SK-MEL-5 (cell line): Measurements from ENCODE around the gene KBTBD6. TPM values are rescaled to one million over a fixed set of nuclear protein-coding genes. Genes with fewer than 3 reads are reported as not detected.
"Not testable (repeated sequence)": the region's sequence is repeated elsewhere in the genome, so short reads cannot be mapped to it uniquely, and the experiment has no call there.

Source experiments
- DNase-seq: peaks from one replicate; pipeline ENCODE4 v3.0.0-alpha.2; 2016; ENCODE audit warnings: low read depth, low spot score
- in situ Hi-C: cut with HindIII; loops from 2 replicates; pipeline ENCODE4 v1.10.0; 2016; ENCODE audit warnings: low sequenced_read_pairs, high pct_unique_total_duplicates, low pct_unique_long_range_greater_than_20kb
- total RNA-seq: library from RNA; depleted of rRNA; stranded (reverse); fragments of >200 nt; shearing (Covaris generic); gene quantifications from 2 replicates; pipeline ENCODE4 v1.2.3, GENCODE V29; 2014

Gene KBTBD6
- total RNA-seq, 1 experiment from 2014 or later, result 12.7 TPM

- in situ Hi-C loops, result no loop called here
- peak; percentile 9 for DNase-seq
Observed at GRCh38 chr13:41139296-41139966, 6.8 kb upstream of the KBTBD6 start.

DNA sequence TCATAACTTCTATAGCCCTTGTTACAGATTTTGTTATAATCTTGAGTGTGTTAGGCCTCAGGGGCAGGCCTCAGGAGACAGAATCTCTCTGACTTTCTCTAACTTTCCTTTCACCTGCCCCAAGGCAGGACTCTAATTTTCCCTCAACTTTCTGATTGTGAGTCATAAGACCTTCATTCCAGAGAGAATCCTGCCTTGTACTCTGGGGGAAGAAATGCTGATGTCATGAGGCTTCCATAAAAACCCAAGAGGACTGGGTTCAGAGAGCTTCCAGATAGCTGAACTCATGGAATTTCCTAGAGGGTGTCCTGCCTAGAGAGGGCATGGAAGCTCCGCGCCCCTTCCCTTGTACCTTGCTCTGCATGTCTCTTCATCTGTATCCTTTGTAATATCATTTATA is 5.3 kb upstream of the KBTBD6 start:
- no peak for DNase-seq
- in situ Hi-C loops, result no loop called here

DNA sequence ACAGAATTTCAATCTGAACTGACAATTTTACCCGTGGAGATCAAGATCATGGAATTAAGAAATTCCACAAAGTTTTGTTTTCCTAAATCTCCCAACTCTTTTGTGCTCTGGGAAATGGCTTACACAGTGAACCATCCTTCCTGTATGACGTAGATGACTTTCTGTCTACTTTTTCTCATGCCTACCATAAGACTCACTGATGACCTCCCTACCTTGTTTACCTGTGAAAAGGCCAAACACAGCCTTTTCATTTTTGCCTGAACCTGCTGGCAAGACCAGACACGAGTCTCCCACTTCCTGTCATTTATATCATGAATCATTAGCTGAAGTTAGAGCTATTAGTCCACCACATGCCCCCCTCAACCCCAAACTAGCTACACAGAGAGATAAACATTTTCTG is 4.6 kb upstream of the KBTBD6 start:
- DNase-seq, result no peak
- in situ Hi-C loops, result no loop called here

DNA sequence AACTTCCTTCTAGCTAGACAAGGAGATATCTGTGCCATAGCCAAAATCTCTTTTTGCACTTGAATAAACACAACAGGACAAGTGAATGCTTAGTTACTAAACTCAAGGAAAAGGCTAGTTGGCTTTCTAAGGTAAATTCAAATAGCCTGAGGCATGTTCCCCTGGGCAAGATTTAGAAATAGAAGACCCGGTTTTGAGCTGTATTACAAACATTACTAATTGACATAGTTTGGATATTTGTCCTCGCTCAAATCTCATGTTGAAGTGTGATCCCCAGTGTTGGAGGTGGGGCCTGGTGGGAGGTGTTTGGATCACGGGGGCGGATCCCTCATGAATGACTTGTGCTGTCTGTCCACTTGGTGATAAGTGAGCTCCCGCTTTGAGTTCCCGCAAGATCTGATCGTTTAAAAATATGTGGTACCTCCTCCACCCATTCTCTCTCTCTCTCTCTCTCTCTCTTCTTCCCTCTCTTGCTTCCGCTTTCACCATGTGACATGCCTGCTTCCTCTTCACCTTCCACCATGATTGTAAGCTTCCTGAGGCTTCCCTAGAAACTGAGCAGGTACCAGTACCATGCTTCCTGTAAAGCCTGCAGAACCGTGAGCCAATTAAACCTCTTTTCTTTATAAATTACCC is 3.9 kb upstream of the KBTBD6 start:
- in situ Hi-C loops, result no loop called here
- DNase-seq, result no peak

DNA sequence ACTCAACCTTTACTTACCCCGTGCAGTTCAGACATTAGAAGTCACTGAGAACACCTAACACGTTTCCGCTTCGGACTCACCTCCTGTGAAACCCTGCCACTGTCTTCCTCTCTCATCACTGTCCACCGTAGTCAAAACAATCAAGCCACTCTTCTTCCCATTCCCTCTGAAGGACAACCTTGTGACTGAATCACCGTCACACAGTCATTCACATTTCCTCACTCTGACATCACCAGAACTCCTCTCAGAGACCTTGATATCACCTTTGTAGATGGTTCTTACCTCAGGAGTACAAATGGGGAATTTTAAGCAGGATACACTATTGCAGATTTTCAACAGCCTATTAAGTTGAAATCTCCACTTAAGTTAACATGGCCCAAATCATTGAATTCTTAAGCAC is 1.3 kb upstream of the KBTBD6 start:
- peak; percentile 60 for DNase-seq
- in situ Hi-C loops, result no loop called here

- in situ Hi-C loops, DNase-seq: not testable (repeated sequence)
Observed at GRCh38 chr13:41131660-41132511, 716 bp downstream of the KBTBD6 start.

GRCh38 chr13:41131189-41131588 is 1.4 kb downstream of the KBTBD6 start:
- not testable (repeated sequence) for DNase-seq

DNA sequence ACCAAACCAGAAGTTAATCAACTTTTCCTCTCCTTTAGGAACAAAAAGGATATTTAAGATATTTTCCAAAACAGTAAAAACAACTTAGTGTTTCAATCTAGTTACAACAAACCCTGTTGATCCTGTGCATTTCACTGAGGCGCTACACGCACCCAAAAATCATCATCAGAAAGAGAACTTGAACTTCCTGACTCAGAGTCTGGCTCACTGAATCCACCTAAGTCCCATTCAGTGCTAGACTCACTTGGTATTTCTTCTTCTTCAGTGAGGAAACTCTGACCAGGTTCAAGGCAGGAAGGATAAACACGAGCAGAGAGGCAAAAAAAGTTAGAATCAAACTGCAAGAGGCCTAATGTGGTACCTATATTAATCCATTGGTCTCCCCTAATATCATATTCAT is 2.2 kb downstream of the KBTBD6 start:
- in situ Hi-C loops, result no loop called here
- no peak for DNase-seq

More at GRCh38 chr13:41131189-41131588, 1.4 kb downstream of the KBTBD6 start:
- in situ Hi-C loops, result not testable (repeated sequence)

GRCh38 chr13:41127701-41128100 is 4.9 kb downstream of the KBTBD6 start:
- in situ Hi-C loops, result no loop called here
- DNase-seq, result peak; percentile 20

GRCh38 chr13:41122838-41123237 is 9.8 kb downstream of the KBTBD6 start:
- in situ Hi-C loops, result no loop called here
- DNase-seq, result no peak

DNA sequence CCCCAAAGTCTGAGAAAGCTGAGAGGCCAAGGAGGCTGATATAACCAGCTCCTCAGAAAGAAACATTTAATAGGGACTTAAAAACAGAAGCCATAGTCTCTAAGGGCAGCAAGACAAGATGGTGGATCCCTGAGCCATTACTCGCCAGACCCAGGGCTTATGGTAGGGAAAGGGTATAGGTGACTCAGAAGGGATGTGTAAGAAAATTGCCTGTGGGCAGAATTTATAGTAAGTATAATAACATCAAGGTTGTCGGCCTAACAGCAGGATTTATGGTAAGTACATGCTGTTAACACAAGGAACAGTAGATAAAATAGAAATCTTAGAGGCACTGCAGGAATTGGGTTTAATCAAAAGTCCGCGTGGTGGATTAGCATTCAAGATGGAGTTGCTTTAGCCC is 14.7 kb downstream of the KBTBD6 start:
- DNase-seq, result no peak
- in situ Hi-C loops, result no loop called here

- in situ Hi-C loops, result no loop called here
- DNase-seq, result no peak
Observed at GRCh38 chr13:41111454-41111853, 21.1 kb downstream of the KBTBD6 start.

- DNase-seq, result no peak
- in situ Hi-C loops, result no loop called here
Observed at GRCh38 chr13:41107584-41108014, 25.0 kb downstream of the KBTBD6 start.

DNA sequence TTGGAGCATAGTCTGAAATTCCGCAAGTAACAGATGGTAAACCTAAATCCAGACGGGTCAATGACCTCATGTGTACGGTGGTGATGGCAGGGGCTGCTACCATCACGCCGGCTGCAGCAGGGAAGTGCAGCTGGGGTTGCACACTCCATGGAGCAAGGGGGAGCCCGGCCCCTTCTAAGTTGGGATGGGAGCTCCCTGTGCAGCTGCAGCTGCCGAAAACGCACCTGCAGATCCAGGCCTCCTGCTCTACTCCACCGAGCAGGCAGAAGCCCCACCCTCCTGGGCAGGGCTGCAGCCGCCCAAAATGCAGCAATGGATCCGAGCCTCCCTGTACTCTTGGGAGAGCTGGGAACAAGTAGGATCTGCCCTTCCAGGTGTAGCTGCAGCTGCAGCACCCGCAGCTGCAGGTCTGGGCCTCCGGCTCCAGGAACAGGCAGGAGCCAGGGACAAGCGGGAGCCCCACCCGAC is 25.5 kb downstream of the KBTBD6 start:
- in situ Hi-C loops, result no loop called here
- DNase-seq, result no peak

GRCh38 chr13:41099986-41100385 is 32.6 kb downstream of the KBTBD6 start:
- in situ Hi-C loops, result no loop called here
- DNase-seq, result no peak

DNA sequence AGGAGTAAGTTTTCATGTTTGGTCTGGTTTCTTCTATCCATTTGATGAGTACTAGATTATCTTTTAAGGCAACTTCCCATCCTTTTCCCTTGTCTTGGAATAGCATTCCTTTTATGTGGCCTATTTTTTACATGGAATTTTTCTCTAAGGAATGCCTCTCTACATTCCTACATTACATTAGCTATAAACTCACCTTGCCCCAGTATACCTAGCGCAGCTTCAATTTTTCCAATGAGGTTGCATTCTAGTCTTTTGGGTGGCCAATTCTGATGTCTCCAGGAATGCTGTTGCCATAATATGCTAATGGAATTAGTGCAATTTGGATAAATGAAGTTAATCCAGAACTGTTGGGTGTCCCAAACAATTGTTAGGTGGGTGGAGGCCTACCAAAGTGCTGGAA is 33.8 kb downstream of the KBTBD6 start:
- in situ Hi-C loops, result no loop called here
- DNase-seq, result no peak

DNA sequence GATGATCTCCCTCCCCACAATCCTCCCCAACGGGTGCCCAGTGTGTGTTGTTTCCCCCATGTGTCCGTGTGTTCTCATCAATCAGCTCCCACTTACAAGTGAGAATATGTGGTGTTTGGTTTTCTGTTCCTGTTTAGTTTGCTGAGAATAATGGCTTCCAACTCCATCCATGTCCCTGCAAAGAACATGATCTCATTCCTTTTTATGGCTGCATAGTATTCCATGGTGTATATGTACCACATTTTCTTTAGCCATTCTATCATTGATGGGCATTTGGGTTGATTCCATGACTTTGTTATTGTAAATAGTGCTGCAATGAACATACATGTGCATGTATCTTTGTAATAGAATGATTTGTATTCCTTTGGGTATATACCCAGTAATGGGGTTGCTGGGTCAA is 36.9 kb downstream of the KBTBD6 start:
- in situ Hi-C loops, DNase-seq: not testable (repeated sequence)

DNA sequence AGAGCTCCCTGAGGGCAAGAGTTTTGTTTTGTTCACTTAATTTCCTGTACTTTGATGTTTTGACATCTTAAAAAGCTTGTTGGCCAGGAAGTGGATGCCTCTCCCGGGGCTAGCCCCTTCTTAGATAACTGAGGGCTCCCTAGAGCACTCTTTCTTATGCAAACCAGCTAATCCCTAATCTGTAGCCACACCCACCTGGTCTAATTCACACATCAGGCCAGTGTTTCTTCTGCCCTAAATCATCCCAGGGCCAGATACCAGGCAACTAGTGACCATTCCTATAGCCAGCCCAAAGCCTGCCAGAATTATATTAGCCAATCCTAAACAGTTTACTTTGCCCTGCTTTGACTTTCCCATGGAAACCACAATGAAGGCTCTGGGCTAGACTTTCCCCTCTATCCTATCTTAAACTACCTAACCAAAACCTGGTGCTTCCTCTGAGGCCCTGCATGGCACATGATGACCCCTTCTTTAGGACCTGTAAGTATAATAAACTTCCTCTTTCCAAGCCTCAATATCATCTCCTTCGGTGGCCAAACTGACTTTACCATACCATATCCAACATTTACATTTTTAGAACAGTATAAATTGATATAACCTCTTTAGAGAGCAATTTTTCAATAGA is 46.5 kb downstream of the KBTBD6 start:
- in situ Hi-C loops, result no loop called here
- DNase-seq, result no peak
